ENCODE measurements around the gene REX1BD.

- TF ChIP-seq, protein P1, sequence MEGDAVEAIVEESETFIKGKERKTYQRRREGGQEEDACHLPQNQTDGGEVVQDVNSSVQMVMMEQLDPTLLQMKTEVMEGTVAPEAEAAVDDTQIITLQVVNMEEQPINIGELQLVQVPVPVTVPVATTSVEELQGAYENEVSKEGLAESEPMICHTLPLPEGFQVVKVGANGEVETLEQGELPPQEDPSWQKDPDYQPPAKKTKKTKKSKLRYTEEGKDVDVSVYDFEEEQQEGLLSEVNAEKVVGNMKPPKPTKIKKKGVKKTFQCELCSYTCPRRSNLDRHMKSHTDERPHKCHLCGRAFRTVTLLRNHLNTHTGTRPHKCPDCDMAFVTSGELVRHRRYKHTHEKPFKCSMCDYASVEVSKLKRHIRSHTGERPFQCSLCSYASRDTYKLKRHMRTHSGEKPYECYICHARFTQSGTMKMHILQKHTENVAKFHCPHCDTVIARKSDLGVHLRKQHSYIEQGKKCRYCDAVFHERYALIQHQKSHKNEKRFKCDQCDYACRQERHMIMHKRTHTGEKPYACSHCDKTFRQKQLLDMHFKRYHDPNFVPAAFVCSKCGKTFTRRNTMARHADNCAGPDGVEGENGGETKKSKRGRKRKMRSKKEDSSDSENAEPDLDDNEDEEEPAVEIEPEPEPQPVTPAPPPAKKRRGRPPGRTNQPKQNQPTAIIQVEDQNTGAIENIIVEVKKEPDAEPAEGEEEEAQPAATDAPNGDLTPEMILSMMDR (IDR thresholded peaks at IDR 0.05; ENCODE audit: extremely low read depth in 1 of 2, insufficient read depth in 1 of 2, low read depth in 1 of 2, low read length in 2 of 2), result no peak
- TF ChIP-seq EZH2 (IDR thresholded peaks at IDR 0.05; ENCODE audit: borderline replicate concordance, low read depth, low read length, severe bottlenecking) (no peak), POLR2A (IDR thresholded peaks at IDR 0.05; ENCODE audit: low read depth, low read length) (no peak), POLR2AphosphoS5 (IDR thresholded peaks at IDR 0.05; ENCODE audit: insufficient read depth, low read depth, low read length) (no peak), JUN (IDR thresholded peaks at IDR 0.05; ENCODE audit: borderline replicate concordance, insufficient read depth, insufficient read length, low read depth) (no peak), GATA2 (IDR thresholded peaks at IDR 0.05; ENCODE audit: insufficient read depth, insufficient read length, low read depth, low read length) (no peak), MYC (IDR thresholded peaks at IDR 0.05; ENCODE audit: low read depth, low read length) (no peak)
- TF ChIP-seq, protein P2, sequence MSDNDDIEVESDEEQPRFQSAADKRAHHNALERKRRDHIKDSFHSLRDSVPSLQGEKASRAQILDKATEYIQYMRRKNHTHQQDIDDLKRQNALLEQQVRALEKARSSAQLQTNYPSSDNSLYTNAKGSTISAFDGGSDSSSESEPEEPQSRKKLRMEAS (IDR thresholded peaks at IDR 0.05; ENCODE audit: insufficient read depth, insufficient read length), result no peak
Measured at GRCh38 chr19:18634612-18635297, 46.2 kb downstream of the REX1BD start.
